Activated B cell treated with CpG ODN at 0.5 μM for 24 hours (primary cell): Measurements from ENCODE around the gene MBNL1. TPM values are rescaled to one million over a fixed set of nuclear protein-coding genes. Genes with fewer than 3 reads are reported as not detected.

Source experiments
- ATAC-seq: fragments of 200-7000 bp; cut with Tn5 transposase; one replicate; pipeline ENCODE4 v1.10.0; 2021; ENCODE audit warnings: low read depth, mild to moderate bottlenecking, moderate library complexity
- CTCF ChIA-PET: fragments of 350-600 bp; sonication (Branson Sonifier 250); formaldehyde crosslinking; loops from one replicate; lab custom pipeline; 2021; ENCODE audit warnings: antibody characterized with exemption; lab: Charles Lee
- POLR2A ChIA-PET: fragments of 350-600 bp; sonication (Branson Sonifier 250); formaldehyde crosslinking; loops from one replicate; lab custom pipeline; 2021; ENCODE audit warnings: antibody characterized with exemption; lab: Charles Lee
- DNase-seq: peaks from one replicate; pipeline ENCODE4 v3.0.0; 2022
- H3K27ac Mint-ChIP-seq: one replicate; pipeline ENCODE4 v1.8.0; 2020; ENCODE audit warnings: mixed read lengths
- H3K27me3 Mint-ChIP-seq: one replicate; pipeline ENCODE4 v1.8.0; 2021; ENCODE audit warnings: mixed read lengths
- H3K36me3 Mint-ChIP-seq: one replicate; pipeline ENCODE4 v1.8.0; 2021; ENCODE audit warnings: low read depth, mixed read lengths
- H3K4me1 Mint-ChIP-seq: one replicate; pipeline ENCODE4 v1.8.0; 2021; ENCODE audit warnings: mixed read lengths
- H3K4me3 Mint-ChIP-seq: one replicate; pipeline ENCODE4 v1.8.0; 2020; ENCODE audit warnings: mild to moderate bottlenecking, mixed read lengths
- H3K9me3 Mint-ChIP-seq: one replicate; pipeline ENCODE4 v1.8.0; 2020; ENCODE audit warnings: mixed read lengths
- CTCF ChIP-seq: fragments of 200-600 bp; IDR thresholded peaks from one replicate; pipeline ENCODE4 v1.8.0; 2022; ENCODE audit warnings: antibody characterized with exemption, mild to moderate bottlenecking
- intact Hi-C: fragments of 100-400 bp; cut with micrococcal nuclease; formaldehyde crosslinking; loops from one replicate; pipeline ENCODE4 v1.15.1; 2024
- total RNA-seq: library from RNA; stranded (reverse); gene quantifications from 2 replicates; pipeline ENCODE4 v1.2.3, GENCODE V29; 2022

MBNL1 gene
- total RNA-seq, 1 donor from 2014 or later = 561 TPM

GRCh38 chr3:152488449-152488848 is 219.7 kb downstream of the MBNL1 start:
- Mint-ChIP-seq H3K27me3 (no peaks in the 10 kb centered on the region), H3K27ac (peak overlapping the region; percentile 59), H3K9me3 (peaks cover 4% of the 10 kb centered on the region), H3K36me3 (peaks cover 25% of the 10 kb centered on the region), H3K4me1 (peaks cover 15% of the 10 kb centered on the region), H3K4me3 (no peak overlapping the region)
- ATAC-seq = no peak
- no peak for TF ChIP-seq CTCF
- CTCF ChIA-PET = no interaction called here
- intact Hi-C loops = no loop called here
- DNase-seq = no peak
- POLR2A ChIA-PET = no interaction called here

- CTCF ChIA-PET = interaction anchor here (0.8 to 1.8 kb wide), 5 partner anchors 10 to 20 kb away, joined by 3 to 6 read pairs (median 3); no protein-coding TSS in a partner anchor
- Mint-ChIP-seq H3K4me3 (peak overlapping the region; percentile 15), H3K9me3 (no peaks in the 10 kb centered on the region), H3K36me3 (peaks cover 12% of the 10 kb centered on the region), H3K27ac (peak overlapping the region; percentile 70), H3K4me1 (peaks cover 39% of the 10 kb centered on the region), H3K27me3 (no peaks in the 10 kb centered on the region)
- ATAC-seq (peak; percentile 75), DNase-seq (no peak)
- TF ChIP-seq CTCF = no peak
- POLR2A ChIA-PET = interaction anchor here (1.0 to 2.8 kb wide), 4 partner anchors 11 to 28 kb away, joined by 3 to 12 read pairs (median 5); no protein-coding TSS in a partner anchor
- intact Hi-C loops = loop anchor here (1.0 to 2.0 kb wide), 2 partner anchors 12 to 19 kb away; no protein-coding TSS in a partner anchor
Measured at GRCh38 chr3:152491922-152492321, 223.2 kb downstream of the MBNL1 start.

- Mint-ChIP-seq H3K4me1 (peaks cover 64% of the 10 kb centered on the region), H3K36me3 (peaks cover 8% of the 10 kb centered on the region), H3K9me3 (peaks cover 4% of the 10 kb centered on the region), H3K27ac (peak overlapping the region; percentile 80), H3K27me3 (no peaks in the 10 kb centered on the region), H3K4me3 (peak overlapping the region; percentile 77)
- intact Hi-C loops = loop anchor here (1.0 kb wide), 2 partner anchors 11 to 12 kb away; no protein-coding TSS in a partner anchor
- ChIA-PET POLR2A (interaction anchor here (1.1 to 2.2 kb wide), 7 partner anchors 11 to 24 kb away, joined by 3 to 20 read pairs (median 5); no protein-coding TSS in a partner anchor), CTCF (interaction anchor here (0.6 to 2.1 kb wide), 8 partner anchors 12 to 424 kb away, joined by 3 to 8 read pairs (median 3); no protein-coding TSS in a partner anchor)
- ATAC-seq (peak; percentile 12), DNase-seq (no peak)
- TF ChIP-seq CTCF = no peak
Measured at GRCh38 chr3:152496286-152496685, 227.6 kb downstream of the MBNL1 start.

GRCh38 chr3:152496716-152497115 is 228.0 kb downstream of the MBNL1 start:
- Mint-ChIP-seq H3K4me3 (peak overlapping the region; percentile 77), H3K27me3 (no peaks in the 10 kb centered on the region), H3K9me3 (peaks cover 4% of the 10 kb centered on the region), H3K27ac (peak overlapping the region; percentile 80), H3K4me1 (peaks cover 60% of the 10 kb centered on the region), H3K36me3 (peaks cover 9% of the 10 kb centered on the region)
- no peak for TF ChIP-seq CTCF
- ChIA-PET POLR2A (interaction anchor here (1.1 to 2.2 kb wide), 6 partner anchors 10 to 25 kb away, joined by 3 to 20 read pairs (median 6); no protein-coding TSS in a partner anchor), CTCF (interaction anchor here (0.6 to 2.1 kb wide), 7 partner anchors 12 to 77 kb away, joined by 3 to 8 read pairs (median 3); no protein-coding TSS in a partner anchor)
- intact Hi-C loops = loop anchor here (1.0 kb wide), 2 partner anchors 11 to 12 kb away; no protein-coding TSS in a partner anchor
- ATAC-seq (peak; percentile 53), DNase-seq (no peak)

GRCh38 chr3:152497457-152497856 is 228.7 kb downstream of the MBNL1 start:
- no peak for TF ChIP-seq CTCF
- Mint-ChIP-seq H3K4me1 (peaks cover 55% of the 10 kb centered on the region), H3K27ac (peak overlapping the region; percentile 80), H3K9me3 (peaks cover 10% of the 10 kb centered on the region), H3K4me3 (peak overlapping the region; percentile 13), H3K27me3 (no peaks in the 10 kb centered on the region), H3K36me3 (peaks cover 14% of the 10 kb centered on the region)
- ATAC-seq = no peak
- no peak for DNase-seq
- POLR2A ChIA-PET = interaction anchor here (1.5 to 1.6 kb wide), 3 partner anchors 16 to 26 kb away, joined by 4 to 6 read pairs (median 6); no protein-coding TSS in a partner anchor
- intact Hi-C loops = no loop called here
- CTCF ChIA-PET = interaction anchor here (1.2 to 2.1 kb wide), 4 partner anchors 11 to 77 kb away, joined by 3 to 8 read pairs (median 4); no protein-coding TSS in a partner anchor
